A673 (cell line): ENCODE data around the gene CPAMD8. TPM values are rescaled to one million over a fixed set of nuclear protein-coding genes. Genes with fewer than 3 reads are reported as not detected.

Source experiments
- BruUV-seq: library from RNA; stranded (reverse); fragments of 400-500 nt; replicated peaks from 2 replicates; lab custom pipeline; 2021; lab: Mats Ljungman, UMichigan
- CTCF ChIA-PET: fragments of 300-600 bp; sonication (Branson Sonifier 250); formaldehyde crosslinking; loops from one replicate; lab custom pipeline; 2022; ENCODE audit warnings: antibody characterized with exemption; lab: Charles Lee
- POLR2A ChIA-PET: fragments of 300-600 bp; sonication (Branson Sonifier 250); formaldehyde crosslinking; loops from one replicate; lab custom pipeline; 2022; ENCODE audit warnings: antibody characterized with exemption; ENCODE audit not compliant: low non-redundant PET; lab: Charles Lee
- DNase-seq: peaks from one replicate; pipeline ENCODE4 v3.0.0-alpha.2; 2015; ENCODE audit warnings: low spot score
- H3K27ac ChIP-seq: fragments of 200-600 bp; sonication (generic); 2 replicates; pipeline ENCODE4 v1.5.1; 2016; ENCODE audit warnings: mixed run types, low read depth, mild to moderate bottlenecking, mixed read lengths, antibody characterized with exemption, low read length; ENCODE audit not compliant: poor library complexity, severe bottlenecking
- H3K27me3 ChIP-seq: fragments of 200-600 bp; sonication (generic); replicated peaks from 2 replicates; pipeline ENCODE4 v1.6.1; 2017; ENCODE audit warnings: mixed run types, low read depth, mild to moderate bottlenecking, mixed read lengths, antibody characterized with exemption, low read length; ENCODE audit not compliant: insufficient read depth, poor library complexity
- H3K36me3 ChIP-seq: fragments of 200-600 bp; sonication (generic); 2 replicates; pipeline ENCODE4 v1.6.1; 2016; ENCODE audit warnings: mixed run types, mild to moderate bottlenecking, mixed read lengths, antibody characterized with exemption, low read length; ENCODE audit not compliant: insufficient read depth, poor library complexity, severe bottlenecking
- H3K4me1 ChIP-seq: fragments of 200-600 bp; sonication (generic); 2 replicates; pipeline ENCODE4 v1.6.1; 2017; ENCODE audit warnings: mixed run types, mild to moderate bottlenecking, mixed read lengths, antibody characterized with exemption, low read length; ENCODE audit not compliant: insufficient read depth, poor library complexity, severe bottlenecking
- H3K4me3 ChIP-seq: fragments of 200-600 bp; sonication (generic); 2 replicates; pipeline ENCODE4 v1.5.1; 2016; ENCODE audit warnings: low read depth, mixed run types, mild to moderate bottlenecking, mixed read lengths, low read length; ENCODE audit not compliant: poor library complexity, severe bottlenecking
- H3K9me3 ChIP-seq: fragments of 200-600 bp; sonication (generic); 2 replicates; pipeline ENCODE4 v1.6.1; 2016; ENCODE audit warnings: mixed run types, low read depth, mild to moderate bottlenecking, mixed read lengths, antibody characterized with exemption, low read length; ENCODE audit not compliant: poor library complexity, severe bottlenecking
- CTCF ChIP-seq: fragments of 300-800, 200-600 bp; sonication (generic); conservative IDR thresholded peaks from 2 replicates; pipeline ENCODE4 v1.5.1; 2017; ENCODE audit warnings: low read depth, mild to moderate bottlenecking, antibody characterized with exemption, low read length, moderate library complexity, mixed read lengths
- EZH2 ChIP-seq: fragments of 200-600 bp; sonication (generic); IDR thresholded peaks from 2 replicates; pipeline ENCODE4 v1.6.1; 2017; ENCODE audit warnings: borderline replicate concordance, low read depth, mild to moderate bottlenecking, mixed read lengths, antibody characterized with exemption, low read length; ENCODE audit not compliant: poor library complexity, severe bottlenecking
- intact Hi-C: fragments of 100-400 bp; cut with micrococcal nuclease; formaldehyde crosslinking; loops from one replicate; pipeline ENCODE4 v1.10.0; 2022; ENCODE audit not compliant: unreplicated experiment
- total RNA-seq: library from RNA; stranded (reverse); gene quantifications from 2 replicates; pipeline ENCODE4 v1.2.3, GENCODE V29; 2021

Gene CPAMD8
- total RNA-seq, 1 experiment from 2014 or later, result 0.82 TPM

- H3K36me3 ChIP-seq, result peaks cover 39% of the 10 kb centered on the region
- DNase-seq, result no peak
- intact Hi-C loops, result no loop called here
- ChIA-PET CTCF (no interaction called here), POLR2A (no interaction called here)
- TSS peak; percentile 36 for BruUV-seq
- H3K27ac ChIP-seq, result no peak overlapping the region
- no peaks in the 10 kb centered on the region for H3K4me1 ChIP-seq
- no peaks in the 10 kb centered on the region for H3K27me3 ChIP-seq
- no peak overlapping the region for H3K4me3 ChIP-seq
- TF ChIP-seq CTCF (no peak), EZH2 (no peak)
- H3K9me3 ChIP-seq, result no peaks in the 10 kb centered on the region
Measured at GRCh38 chr19:16871871-16872270, 154.7 kb downstream of the CPAMD8 start.

- no peak for TF ChIP-seq EZH2
- TF ChIP-seq CTCF, result no peak
- H3K4me3 ChIP-seq, result no peak overlapping the region
- DNase-seq, result no peak
- no peaks in the 10 kb centered on the region for H3K9me3 ChIP-seq
- intact Hi-C loops, result no loop called here
- peaks cover 48% of the 10 kb centered on the region for H3K36me3 ChIP-seq
- CTCF ChIA-PET, result no interaction called here
- BruUV-seq, result no TSS peak
- H3K4me1 ChIP-seq, result no peaks in the 10 kb centered on the region
- no peak overlapping the region for H3K27ac ChIP-seq
- H3K27me3 ChIP-seq, result no peaks in the 10 kb centered on the region
- POLR2A ChIA-PET, result no interaction called here
Measured at GRCh38 chr19:16869331-16869972, 157.2 kb downstream of the CPAMD8 start.

- Histone ChIP-seq H3K27me3 (no peaks in the 10 kb centered on the region), H3K9me3 (no peaks in the 10 kb centered on the region), H3K36me3 (peaks cover 53% of the 10 kb centered on the region), H3K4me3 (no peak overlapping the region), H3K27ac (no peak overlapping the region), H3K4me1 (no peaks in the 10 kb centered on the region)
- ChIA-PET CTCF (no interaction called here), POLR2A (no interaction called here)
- no peak for DNase-seq
- intact Hi-C loops, result no loop called here
- no TSS peak for BruUV-seq
- TF ChIP-seq CTCF, result no peak
Measured at GRCh38 chr19:16868423-16869130, 158.0 kb downstream of the CPAMD8 start.
